OCI-LY7 (cell line): ENCODE measurements around the gene UPK3A. TPM values are rescaled to one million over a fixed set of nuclear protein-coding genes. Genes with fewer than 3 reads are reported as not detected.
A peak's percentile ranks its signal among the peaks of the same experiment; 100 is the strongest.

Experiments used
- BruUV-seq: library from RNA; stranded (reverse); fragments of 400-500 nt; replicated peaks from 2 replicates; lab custom pipeline; 2021; lab: Mats Ljungman, UMichigan
- CTCF ChIA-PET: fragments of 300-600 bp; sonication (Branson Sonifier 250); formaldehyde crosslinking; loops from one replicate; lab custom pipeline; 2022; ENCODE audit warnings: antibody characterized with exemption; ENCODE audit not compliant: unreplicated experiment; lab: Charles Lee
- POLR2A ChIA-PET: fragments of 300-600 bp; sonication (Branson Sonifier 250); formaldehyde crosslinking; loops from one replicate; lab custom pipeline; 2022; ENCODE audit warnings: antibody characterized with exemption; lab: Charles Lee
- DNase-seq: peaks from one replicate; pipeline ENCODE4 v3.0.0-alpha.2; 2015; ENCODE audit warnings: low spot score
- H2AFZ ChIP-seq: fragments of 200-600 bp; sonication (generic), shearing (Covaris generic); 2 replicates; pipeline ENCODE4 v1.6.1; 2014; ENCODE audit warnings: mild to moderate bottlenecking, antibody characterized with exemption, low read length, moderate library complexity
- H3K27ac ChIP-seq: fragments of 200-600 bp; sonication (generic); 2 replicates; pipeline ENCODE4 v1.5.1; 2014; ENCODE audit warnings: mixed run types, low read depth, mild to moderate bottlenecking, moderate library complexity, low read length, inconsistent platforms; ENCODE audit not compliant: poor library complexity, severe bottlenecking
- H3K36me3 ChIP-seq: fragments of 200-600 bp; sonication (generic); 2 replicates; pipeline ENCODE4 v1.6.1; 2014; ENCODE audit warnings: mild to moderate bottlenecking, antibody characterized with exemption, low read length, moderate library complexity, mixed read lengths; ENCODE audit not compliant: insufficient read depth
- H3K4me1 ChIP-seq: fragments of 200-600 bp; sonication (generic); 2 replicates; pipeline ENCODE4 v1.5.1; 2014; ENCODE audit warnings: mild to moderate bottlenecking, low read length; ENCODE audit not compliant: insufficient read depth, poor library complexity, severe bottlenecking
- H3K4me2 ChIP-seq: fragments of 200-600 bp; sonication (generic); 2 replicates; pipeline ENCODE4 v1.6.1; 2014; ENCODE audit warnings: mild to moderate bottlenecking, low read length
- H3K4me3 ChIP-seq: fragments of 200-600 bp; sonication (generic); 2 replicates; pipeline ENCODE4 v1.5.1; 2014; ENCODE audit warnings: mild to moderate bottlenecking, low read depth, low read length; ENCODE audit not compliant: poor library complexity, severe bottlenecking
- H3K79me2 ChIP-seq: fragments of 200-600 bp; sonication (generic); 2 replicates; pipeline ENCODE4 v1.6.1; 2016; ENCODE audit warnings: low read depth, mild to moderate bottlenecking, low read length, moderate library complexity, mixed read lengths; ENCODE audit not compliant: insufficient read depth
- H3K9me2 ChIP-seq: fragments of 200-600 bp; sonication (generic); 2 replicates; pipeline ENCODE4 v1.6.1; 2016; ENCODE audit warnings: mild to moderate bottlenecking, low read length, mixed read lengths; ENCODE audit not compliant: insufficient read depth
- H3K9me3 ChIP-seq: fragments of 200-600 bp; sonication (generic); 2 replicates; pipeline ENCODE4 v1.6.1; 2014; ENCODE audit warnings: mild to moderate bottlenecking, mixed run types, low read length, mixed read lengths
- H4K20me1 ChIP-seq: fragments of 200-600 bp; sonication (generic); 2 replicates; pipeline ENCODE4 v1.6.1; 2014; ENCODE audit warnings: mild to moderate bottlenecking, antibody characterized with exemption, low read length, moderate library complexity, mixed read lengths; ENCODE audit not compliant: insufficient read depth
- CTCF ChIP-seq: fragments of 200-600 bp; sonication (generic); conservative IDR thresholded peaks from 2 replicates; pipeline ENCODE4 v1.5.1; 2014; ENCODE audit warnings: mild to moderate bottlenecking, antibody characterized with exemption, low read length, moderate library complexity, mixed read lengths
- EZH2phosphoT487 ChIP-seq: fragments of 200-600 bp; sonication (generic); IDR thresholded peaks from 2 replicates; pipeline ENCODE4 v1.6.1; 2018; ENCODE audit warnings: low read depth, borderline replicate concordance, mild to moderate bottlenecking, mixed run types, antibody characterized with exemption, low read length, moderate library complexity, mixed read lengths
- intact Hi-C: fragments of 100-400 bp; cut with micrococcal nuclease; formaldehyde crosslinking; loops from one replicate; pipeline ENCODE4 v1.10.0; 2022; ENCODE audit not compliant: unreplicated experiment
- total RNA-seq, 2 experiments: library from RNA; depleted of rRNA in 1 of 2; stranded (reverse); fragments of >200 nt in 1 of 2; shearing (Covaris generic) in 1 of 2; gene quantifications; 2 replicates each; pipeline ENCODE4 v1.2.3, GENCODE V29; 2014 to 2022

The UPK3A gene
- total RNA-seq, 2 experiments from 2014 or later, result not detected

GRCh38 chr22:45238076-45238956 lies 46.4 kb upstream of the UPK3A start:
- BruUV-seq, result TSS peak; percentile 48
- CTCF ChIA-PET, result no interaction called here
- no peak overlapping the region for H3K4me3 ChIP-seq
- no peak for DNase-seq
- H3K36me3 ChIP-seq, result peaks cover 42% of the 10 kb centered on the region; the same call in 1 of the 2 replicates
- POLR2A ChIA-PET, result interaction anchor here (0.7 to 1.3 kb wide), 2 partner anchors 8 to 76 kb away, joined by 3 read pairs; no protein-coding TSS in a partner anchor
- H3K4me2 ChIP-seq, result peak overlapping the region; percentile 89
- peaks cover 16% of the 10 kb centered on the region for H4K20me1 ChIP-seq
- no peaks in the 10 kb centered on the region for H3K9me2 ChIP-seq
- H3K79me2 ChIP-seq, result peaks cover 55% of the 10 kb centered on the region
- no peak for TF ChIP-seq EZH2phosphoT487
- TF ChIP-seq CTCF, result no peak
- H3K27ac ChIP-seq, result no peak overlapping the region
- H2AFZ ChIP-seq, result no peak overlapping the region
- no peaks in the 10 kb centered on the region for H3K9me3 ChIP-seq
- intact Hi-C loops, result loop anchor here (10.0 kb wide), 1 partner anchor 74 kb away; the partner anchor contains the start of gene NUP50
- peaks cover 78% of the 10 kb centered on the region for H3K4me1 ChIP-seq

GRCh38 chr22:45238957-45239680 lies 45.6 kb upstream of the UPK3A start:
- no peak overlapping the region for H2AFZ ChIP-seq
- intact Hi-C loops, result loop anchor here (10.0 kb wide), 1 partner anchor 74 kb away; the partner anchor contains the start of gene NUP50
- peaks cover 78% of the 10 kb centered on the region for H3K4me1 ChIP-seq
- H3K4me2 ChIP-seq, result peak overlapping the region; percentile 89
- H3K9me2 ChIP-seq, result no peaks in the 10 kb centered on the region
- DNase-seq, result no peak
- TF ChIP-seq CTCF (no peak), EZH2phosphoT487 (no peak)
- H4K20me1 ChIP-seq, result peaks cover 16% of the 10 kb centered on the region
- ChIA-PET POLR2A (no interaction called here), CTCF (no interaction called here)
- peak overlapping the region; percentile 84 for H3K4me3 ChIP-seq
- H3K36me3 ChIP-seq, result peaks cover 34% of the 10 kb centered on the region; the same call in 1 of the 2 replicates
- H3K9me3 ChIP-seq, result no peaks in the 10 kb centered on the region
- H3K79me2 ChIP-seq, result peaks cover 50% of the 10 kb centered on the region
- no peak overlapping the region for H3K27ac ChIP-seq
- BruUV-seq, result no TSS peak
